IPS DF 4.7 (cell line): Measurements from ENCODE around the gene EML2.
A peak's percentile ranks its signal among the peaks of the same experiment; 100 is the strongest.
"Not testable (repeated sequence)": the region's sequence is repeated elsewhere in the genome, so short reads cannot be mapped to it uniquely, and the experiment has no call there.

Experiments
- DNase-seq: peaks from one replicate; pipeline ENCODE4 v3.0.0-alpha.2; 2013; ENCODE audit warnings: low spot score; ENCODE audit errors: extremely low read depth

EML2 gene

GRCh38 chr19:45616704-45617017, 22.5 kb downstream of the EML2 start:
- DNase-seq: no peak

GRCh38 chr19:45615795-45616703, 23.1 kb downstream of the EML2 start:
- DNase-seq: peak; percentile 97

- DNase-seq: not testable (repeated sequence)
Observed at GRCh38 chr19:45615056-45615455, 24.1 kb downstream of the EML2 start.

- DNase-seq: no peak
Observed at GRCh38 chr19:45613926-45614725, 25.1 kb downstream of the EML2 start.

- DNase-seq: no peak
Observed at GRCh38 chr19:45608948-45609347, 30.2 kb downstream of the EML2 start.

- DNase-seq: no peak
Observed at GRCh38 chr19:45607071-45608029, 31.8 kb downstream of the EML2 start.

- no peak for DNase-seq
Observed at GRCh38 chr19:45601524-45602374, 37.4 kb downstream of the EML2 start, which contains the start of gene GPR4. GPR4 (minus strand) TSS chr19:45602212; CDS start chr19:45591866, 10,346 bp downstream.

- no peak for DNase-seq
Observed at GRCh38 chr19:45601115-45601514, 38.1 kb downstream of the EML2 start.

- DNase-seq: no peak
Observed at GRCh38 chr19:45600340-45600885, 38.8 kb downstream of the EML2 start.

GRCh38 chr19:45599286-45599685, 39.9 kb downstream of the EML2 start:
- no peak for DNase-seq

- no peak for DNase-seq
Observed at GRCh38 chr19:45598267-45599001, 40.8 kb downstream of the EML2 start.

- DNase-seq: no peak
Observed at GRCh38 chr19:45597425-45598111, 41.6 kb downstream of the EML2 start.

GRCh38 chr19:45595814-45596213, 43.4 kb downstream of the EML2 start:
- no peak for DNase-seq

- no peak for DNase-seq
Observed at GRCh38 chr19:45593520-45593919, 45.7 kb downstream of the EML2 start.

- no peak for DNase-seq
Observed at GRCh38 chr19:45592366-45592765, 46.8 kb downstream of the EML2 start.

- no peak for DNase-seq
Observed at GRCh38 chr19:45591638-45592005, 47.6 kb downstream of the EML2 start.

- DNase-seq: no peak
Observed at GRCh38 chr19:45591004-45591637, 48.1 kb downstream of the EML2 start.

- no peak for DNase-seq
Observed at GRCh38 chr19:45590300-45591003, 48.7 kb downstream of the EML2 start.
